ENCODE data around the gene C2CD4A. TPM values are rescaled to one million over a fixed set of nuclear protein-coding genes. Genes with fewer than 3 reads are reported as not detected.

C2CD4A gene
- polyA plus RNA-seq, 1 of the 3 experiments (the other 2 are of a cell fraction): not detected

GRCh38 chr15:62119874-62120273 lies 53.1 kb downstream of the C2CD4A start:
- POLR2A ChIA-PET: no interaction called here
- Histone ChIP-seq H3K4me3 (ENCODE audit: low read depth in 2 of 2, low read length in 1 of 2) (no peak overlapping the region), H2AFZ (ENCODE audit: low read depth) (peak overlapping the region; percentile 53; the same call in 1 of the 2 replicates), H3K9me3 (no peaks in the 10 kb centered on the region), H3K36me3 (replicated peaks in 1 of 2; ENCODE audit: control insufficient read depth in 1 of 2, insufficient read depth in 2 of 2, low read length in 1 of 2) (no peaks in the 10 kb centered on the region), H3K4me2 (no peak overlapping the region; the same call in 1 of the 2 replicates), H4K20me1 (ENCODE audit: insufficient read depth) (no peaks in the 10 kb centered on the region), H3F3A (replicated peaks; ENCODE audit: insufficient read depth) (no peaks in the 10 kb centered on the region), H3K9me2 (no peaks in the 10 kb centered on the region), H3K4me1 (ENCODE audit: control insufficient read depth in 1 of 2, insufficient read depth in 2 of 2, low read depth in 1 of 2, low read length in 1 of 2) (peaks cover 16 to 20% of the 10 kb centered on the region in 2 experiments; a peak in 3 of 4 replicates), H3K79me2 (ENCODE audit: insufficient read depth) (no peaks in the 10 kb centered on the region), H3K27ac (ENCODE audit: low read depth in 2 of 2, low read length in 1 of 2) (peak overlapping the region; percentile 87; a peak in 3 of 4 replicates), H3K9ac (no peak overlapping the region; the same call in 1 of the 2 replicates), H3K27me3 (ENCODE audit: insufficient read depth) (no peaks in the 10 kb centered on the region)
- DNase-seq: no peak
- TF ChIP-seq MXI1 (IDR thresholded peaks at IDR 0.05; ENCODE audit: low read depth, low read length) (no peak), JUND (IDR thresholded peaks at IDR 0.05) (no peak), NRF1 (IDR thresholded peaks at IDR 0.05; ENCODE audit: low read depth, low read length) (no peak), CHD2 (IDR thresholded peaks at IDR 0.05; ENCODE audit: low read length, partially characterized antibody) (no peak), USF1 (IDR thresholded peaks at IDR 0.05; ENCODE audit: borderline replicate concordance, low read depth) (no peak), TAF1 (IDR thresholded peaks at IDR 0.05; ENCODE audit: borderline replicate concordance, low read depth, low read length) (no peak), YY1 (IDR thresholded peaks at IDR 0.05; ENCODE audit: low read depth) (no peak)
- CTCF ChIA-PET: interaction anchor here (1.1 to 1.5 kb wide), 2 partner anchors 20 to 187 kb away, joined by 3 to 5 read pairs; no protein-coding TSS in a partner anchor
- WGBS (ENCODE audit: low lambda C conversion rate): 90% methylated on average over 3 of the region's 3 CpGs

Other genes starting within 250 kb of the C2CD4A start
- gene VPS13C, start 6.5 kb upstream of the C2CD4A start, polyA plus RNA-seq (2012; rRNA removed): 5.7 and 6.9 TPM in 2 replicates
- gene C2CD4B, start 98.3 kb downstream of the C2CD4A start, polyA plus RNA-seq (2012; rRNA removed): not detected in 2 replicates

All from SK-N-SH (cell line).